DMS153 treated with DMSO at 0.1 percent for 48 hours (cell line): ENCODE results near the gene TMCC2.

ENCODE experiments used
- DNase-seq: peaks from one replicate; lab custom pipeline; 2025; ENCODE audit not compliant: unreplicated experiment; lab: John Stamatoyannopoulos, UW

The TMCC2 gene

DNA sequence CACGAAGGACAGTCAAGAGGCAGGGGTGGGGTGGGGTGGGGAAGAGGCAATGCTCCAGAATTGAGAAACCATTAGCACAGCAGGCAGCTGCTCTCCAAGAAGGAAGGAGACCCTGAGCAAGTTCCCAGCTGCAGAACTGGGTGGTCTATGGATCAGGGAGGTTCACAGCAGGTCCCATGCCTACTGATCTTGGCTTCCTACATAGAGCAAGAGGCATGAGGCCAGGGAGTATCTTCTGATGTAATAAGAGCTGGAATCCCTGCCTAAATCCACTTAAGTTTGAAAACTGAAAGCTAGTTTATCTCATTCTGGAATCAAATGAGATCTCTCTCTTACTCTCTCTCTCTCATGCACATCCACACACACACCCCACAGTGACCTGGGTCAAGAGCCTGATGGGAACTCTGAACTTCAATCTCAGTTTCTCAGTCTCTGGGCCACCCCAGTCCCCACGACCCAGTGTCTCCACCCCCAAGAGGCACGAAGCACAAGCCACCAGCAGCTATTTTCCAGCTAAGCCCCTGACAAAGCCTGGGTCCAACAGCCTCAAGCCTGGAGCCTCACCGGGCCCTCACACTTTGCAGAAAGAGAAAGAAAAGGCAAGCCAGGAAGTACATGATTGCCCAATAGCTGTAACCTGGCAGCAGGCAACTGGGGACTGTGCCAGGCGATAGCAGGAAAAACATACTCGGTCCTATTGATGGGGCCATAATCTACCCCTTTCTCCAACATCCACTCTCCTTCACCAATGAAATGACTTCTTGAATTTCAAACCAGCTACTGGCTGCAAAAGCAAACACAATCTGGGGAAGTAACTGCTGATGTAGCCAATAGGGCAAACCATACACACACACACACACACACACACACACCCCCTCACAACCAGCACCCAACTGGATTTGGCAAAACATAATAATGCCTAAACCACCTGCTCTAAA, 91.6 kb downstream of the TMCC2 start:
- DNase-seq, result peak; percentile 100

DNA sequence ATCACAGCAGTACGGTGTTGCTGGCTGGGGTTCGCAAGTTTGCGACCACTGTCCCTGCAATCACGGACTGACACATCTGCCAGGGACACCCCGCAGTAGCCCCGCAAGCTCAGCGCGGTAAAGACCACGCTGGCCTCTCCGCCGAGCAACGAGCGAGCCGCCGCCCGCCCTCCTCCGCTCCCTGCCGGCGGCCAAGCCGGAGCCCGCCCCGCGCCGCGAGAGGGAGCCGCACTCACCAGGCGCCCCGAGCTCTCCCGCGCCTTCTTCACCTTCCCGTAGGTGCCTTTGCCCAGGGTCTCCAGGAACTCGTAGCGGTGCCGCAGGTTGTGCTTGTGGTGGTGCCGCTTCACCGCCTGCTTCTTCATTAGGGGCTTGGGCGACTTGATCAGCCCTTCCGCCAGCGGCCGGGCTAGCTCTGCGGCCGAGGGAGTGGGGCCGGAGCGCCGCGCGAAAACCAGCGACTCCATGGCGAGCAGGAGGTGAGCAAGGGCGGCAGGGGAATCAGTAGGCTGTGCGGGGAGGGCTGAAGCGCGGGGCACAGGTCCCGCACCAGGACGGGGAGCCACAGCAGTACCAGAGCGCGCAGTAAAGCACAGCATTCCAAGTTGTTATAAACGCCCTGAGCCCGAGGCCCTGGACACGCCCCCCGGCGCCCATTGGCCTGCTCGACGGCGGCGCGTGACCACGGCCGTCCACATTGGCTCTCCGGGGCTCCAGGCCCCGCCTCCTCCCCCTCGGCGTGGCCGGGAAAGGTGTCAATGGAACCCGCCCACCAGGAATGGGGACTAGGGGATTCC, 93.6 kb downstream of the TMCC2 start, which contains the start of gene NUAK2:
Gene NUAK2, minus strand, starts transcription at position 584 of the 797 bp plus-strand sequence. Its CDS starts 117 bp downstream, at position 467.
- DNase-seq, result peak; percentile 95

GRCh38 chr1:205321959-205322283, 94.2 kb downstream of the TMCC2 start:
- no peak for DNase-seq
